A673 (cell line): ENCODE results near the gene PRRT1. TPM values are rescaled to one million over a fixed set of nuclear protein-coding genes. Genes with fewer than 3 reads are reported as not detected.

ENCODE experiments used
- BruUV-seq: library from RNA; stranded (reverse); fragments of 400-500 nt; replicated peaks from 2 replicates; lab custom pipeline; 2021; lab: Mats Ljungman, UMichigan
- CTCF ChIA-PET: fragments of 300-600 bp; sonication (Branson Sonifier 250); formaldehyde crosslinking; loops from one replicate; lab custom pipeline; 2022; ENCODE audit warnings: antibody characterized with exemption; lab: Charles Lee
- POLR2A ChIA-PET: fragments of 300-600 bp; sonication (Branson Sonifier 250); formaldehyde crosslinking; loops from one replicate; lab custom pipeline; 2022; ENCODE audit warnings: antibody characterized with exemption; ENCODE audit not compliant: low non-redundant PET; lab: Charles Lee
- DNase-seq: peaks from one replicate; pipeline ENCODE4 v3.0.0-alpha.2; 2015; ENCODE audit warnings: low spot score
- H3K27ac ChIP-seq: fragments of 200-600 bp; sonication (generic); 2 replicates; pipeline ENCODE4 v1.5.1; 2016; ENCODE audit warnings: mixed run types, low read depth, mild to moderate bottlenecking, mixed read lengths, antibody characterized with exemption, low read length; ENCODE audit not compliant: poor library complexity, severe bottlenecking
- H3K27me3 ChIP-seq: fragments of 200-600 bp; sonication (generic); replicated peaks from 2 replicates; pipeline ENCODE4 v1.6.1; 2017; ENCODE audit warnings: mixed run types, low read depth, mild to moderate bottlenecking, mixed read lengths, antibody characterized with exemption, low read length; ENCODE audit not compliant: insufficient read depth, poor library complexity
- H3K36me3 ChIP-seq: fragments of 200-600 bp; sonication (generic); 2 replicates; pipeline ENCODE4 v1.6.1; 2016; ENCODE audit warnings: mixed run types, mild to moderate bottlenecking, mixed read lengths, antibody characterized with exemption, low read length; ENCODE audit not compliant: insufficient read depth, poor library complexity, severe bottlenecking
- H3K4me1 ChIP-seq: fragments of 200-600 bp; sonication (generic); 2 replicates; pipeline ENCODE4 v1.6.1; 2017; ENCODE audit warnings: mixed run types, mild to moderate bottlenecking, mixed read lengths, antibody characterized with exemption, low read length; ENCODE audit not compliant: insufficient read depth, poor library complexity, severe bottlenecking
- H3K4me3 ChIP-seq: fragments of 200-600 bp; sonication (generic); 2 replicates; pipeline ENCODE4 v1.5.1; 2016; ENCODE audit warnings: low read depth, mixed run types, mild to moderate bottlenecking, mixed read lengths, low read length; ENCODE audit not compliant: poor library complexity, severe bottlenecking
- H3K9me3 ChIP-seq: fragments of 200-600 bp; sonication (generic); 2 replicates; pipeline ENCODE4 v1.6.1; 2016; ENCODE audit warnings: mixed run types, low read depth, mild to moderate bottlenecking, mixed read lengths, antibody characterized with exemption, low read length; ENCODE audit not compliant: poor library complexity, severe bottlenecking
- EZH2 ChIP-seq: fragments of 200-600 bp; sonication (generic); IDR thresholded peaks from 2 replicates; pipeline ENCODE4 v1.6.1; 2017; ENCODE audit warnings: borderline replicate concordance, low read depth, mild to moderate bottlenecking, mixed read lengths, antibody characterized with exemption, low read length; ENCODE audit not compliant: poor library complexity, severe bottlenecking
- intact Hi-C: fragments of 100-400 bp; cut with micrococcal nuclease; formaldehyde crosslinking; loops from one replicate; pipeline ENCODE4 v1.10.0; 2022; ENCODE audit not compliant: unreplicated experiment
- total RNA-seq: library from RNA; stranded (reverse); gene quantifications from 2 replicates; pipeline ENCODE4 v1.2.3, GENCODE V29; 2021
- TF ChIP-seq, protein P1 (sequence below): fragments of 300-800, 200-600 bp; sonication (generic); conservative IDR thresholded peaks from 2 replicates; pipeline ENCODE4 v1.5.1; 2017; ENCODE audit warnings: low read depth, mild to moderate bottlenecking, antibody characterized with exemption, low read length, moderate library complexity, mixed read lengths

The PRRT1 gene
- total RNA-seq, 1 experiment from 2014 or later, result 4.5 TPM

DNA sequence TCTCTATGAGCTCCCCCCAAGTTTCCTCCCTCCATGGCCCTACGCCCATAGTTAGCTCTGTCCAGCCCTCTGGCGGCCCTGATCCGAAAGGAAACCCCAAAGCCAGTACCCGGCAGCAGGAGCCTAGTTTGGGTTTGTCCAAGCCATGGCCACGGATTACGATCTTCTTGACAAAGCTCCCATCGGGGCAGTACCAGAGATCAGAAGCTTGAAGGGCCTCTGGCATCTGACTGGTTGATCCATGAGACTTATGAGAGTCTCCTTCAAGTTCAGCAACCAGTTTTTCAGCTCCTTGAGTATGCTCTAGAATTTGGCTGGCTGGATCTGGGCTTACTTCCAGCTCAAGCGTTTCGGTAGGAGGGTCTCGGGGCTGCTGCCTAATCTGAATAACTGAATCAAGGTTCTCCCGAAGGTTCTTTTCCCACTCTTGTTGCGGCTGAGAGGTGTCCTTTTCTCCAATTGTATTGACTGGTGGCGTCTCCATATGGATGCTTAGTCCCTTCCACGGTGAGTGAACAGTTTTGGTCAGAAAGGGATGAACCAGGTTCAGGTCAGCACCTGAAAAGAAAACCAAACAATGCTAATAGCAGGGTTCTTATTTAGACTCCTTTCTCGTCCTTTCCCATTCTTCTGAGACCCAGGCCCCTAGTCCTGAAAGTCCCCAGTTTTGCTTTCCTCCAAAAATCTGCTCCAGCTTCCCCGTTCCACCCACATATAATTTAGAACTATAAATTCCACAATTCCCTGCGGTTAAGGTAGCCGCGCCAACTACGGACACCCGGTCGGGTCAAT is 22.2 kb downstream of the PRRT1 start:
- peak overlapping the region; percentile 87 for H3K27ac ChIP-seq
- BruUV-seq, result TSS peak; percentile 23
- DNase-seq, result no peak
- TF ChIP-seq EZH2, result no peak
- TF ChIP-seq, protein P1, sequence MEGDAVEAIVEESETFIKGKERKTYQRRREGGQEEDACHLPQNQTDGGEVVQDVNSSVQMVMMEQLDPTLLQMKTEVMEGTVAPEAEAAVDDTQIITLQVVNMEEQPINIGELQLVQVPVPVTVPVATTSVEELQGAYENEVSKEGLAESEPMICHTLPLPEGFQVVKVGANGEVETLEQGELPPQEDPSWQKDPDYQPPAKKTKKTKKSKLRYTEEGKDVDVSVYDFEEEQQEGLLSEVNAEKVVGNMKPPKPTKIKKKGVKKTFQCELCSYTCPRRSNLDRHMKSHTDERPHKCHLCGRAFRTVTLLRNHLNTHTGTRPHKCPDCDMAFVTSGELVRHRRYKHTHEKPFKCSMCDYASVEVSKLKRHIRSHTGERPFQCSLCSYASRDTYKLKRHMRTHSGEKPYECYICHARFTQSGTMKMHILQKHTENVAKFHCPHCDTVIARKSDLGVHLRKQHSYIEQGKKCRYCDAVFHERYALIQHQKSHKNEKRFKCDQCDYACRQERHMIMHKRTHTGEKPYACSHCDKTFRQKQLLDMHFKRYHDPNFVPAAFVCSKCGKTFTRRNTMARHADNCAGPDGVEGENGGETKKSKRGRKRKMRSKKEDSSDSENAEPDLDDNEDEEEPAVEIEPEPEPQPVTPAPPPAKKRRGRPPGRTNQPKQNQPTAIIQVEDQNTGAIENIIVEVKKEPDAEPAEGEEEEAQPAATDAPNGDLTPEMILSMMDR, result no peak
- no peaks in the 10 kb centered on the region for H3K9me3 ChIP-seq
- POLR2A ChIA-PET, result interaction anchor here (0.8 kb wide), 1 partner anchor 66 kb away, joined by 3 read pairs; no protein-coding TSS in a partner anchor
- H3K36me3 ChIP-seq, result peaks cover 9% of the 10 kb centered on the region
- peaks cover 21% of the 10 kb centered on the region for H3K4me1 ChIP-seq
- H3K4me3 ChIP-seq, result peak overlapping the region; percentile 89
- intact Hi-C loops, result loop anchor here (2.0 kb wide), 1 partner anchor 65 kb away; no protein-coding TSS in a partner anchor
- CTCF ChIA-PET, result interaction anchor here (0.5 kb wide), 1 partner anchor 171 kb away, joined by 3 read pairs; the partner anchor contains the start of genes NELFE and SKIC2
- H3K27me3 ChIP-seq, result no peaks in the 10 kb centered on the region

DNA sequence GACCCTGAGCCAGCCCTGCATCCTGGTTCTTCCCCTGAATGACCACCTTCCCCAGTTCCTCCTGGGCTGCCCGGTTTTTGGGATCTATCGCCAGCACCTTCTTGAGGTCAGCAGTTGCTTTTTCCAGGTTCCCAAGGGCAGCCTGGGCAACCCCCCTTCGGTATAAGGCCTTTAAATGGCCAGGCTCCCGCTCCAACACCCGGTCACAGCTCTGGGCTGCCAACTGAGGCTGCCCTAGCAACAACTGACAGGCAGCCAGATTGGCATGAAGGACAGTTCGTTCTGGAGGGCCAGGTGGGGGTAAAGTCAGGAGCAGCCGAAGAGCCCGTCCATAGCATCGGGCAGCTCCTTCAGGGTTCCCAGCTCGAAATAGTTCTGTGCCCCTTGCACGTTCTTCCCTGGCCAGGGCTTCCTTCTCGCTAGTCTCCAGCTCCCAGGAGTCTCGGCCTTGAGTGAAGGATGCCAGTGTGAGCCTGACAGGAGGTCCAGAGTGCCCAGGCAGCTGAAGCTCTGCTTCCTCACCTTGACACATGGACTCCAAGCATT is 22.9 kb downstream of the PRRT1 start:
- Histone ChIP-seq H3K9me3 (no peaks in the 10 kb centered on the region), H3K27me3 (no peaks in the 10 kb centered on the region), H3K36me3 (peaks cover 9% of the 10 kb centered on the region), H3K4me3 (peak overlapping the region; percentile 89), H3K27ac (peak overlapping the region; percentile 97), H3K4me1 (peaks cover 21% of the 10 kb centered on the region)
- no peak for DNase-seq
- ChIA-PET POLR2A (interaction anchor here (0.8 kb wide), 1 partner anchor 67 kb away, joined by 3 read pairs; no protein-coding TSS in a partner anchor), CTCF (interaction anchor here (0.5 to 1.2 kb wide), 2 partner anchors 62 to 170 kb away, joined by 3 read pairs; partner anchors contain the start of genes NELFE, PBX2 and SKIC2)
- TF ChIP-seq, protein P1, result no peak
- no peak for TF ChIP-seq EZH2
- BruUV-seq, result no TSS peak
- intact Hi-C loops, result loop anchor here (2.0 kb wide), 1 partner anchor 66 kb away; no protein-coding TSS in a partner anchor

DNA sequence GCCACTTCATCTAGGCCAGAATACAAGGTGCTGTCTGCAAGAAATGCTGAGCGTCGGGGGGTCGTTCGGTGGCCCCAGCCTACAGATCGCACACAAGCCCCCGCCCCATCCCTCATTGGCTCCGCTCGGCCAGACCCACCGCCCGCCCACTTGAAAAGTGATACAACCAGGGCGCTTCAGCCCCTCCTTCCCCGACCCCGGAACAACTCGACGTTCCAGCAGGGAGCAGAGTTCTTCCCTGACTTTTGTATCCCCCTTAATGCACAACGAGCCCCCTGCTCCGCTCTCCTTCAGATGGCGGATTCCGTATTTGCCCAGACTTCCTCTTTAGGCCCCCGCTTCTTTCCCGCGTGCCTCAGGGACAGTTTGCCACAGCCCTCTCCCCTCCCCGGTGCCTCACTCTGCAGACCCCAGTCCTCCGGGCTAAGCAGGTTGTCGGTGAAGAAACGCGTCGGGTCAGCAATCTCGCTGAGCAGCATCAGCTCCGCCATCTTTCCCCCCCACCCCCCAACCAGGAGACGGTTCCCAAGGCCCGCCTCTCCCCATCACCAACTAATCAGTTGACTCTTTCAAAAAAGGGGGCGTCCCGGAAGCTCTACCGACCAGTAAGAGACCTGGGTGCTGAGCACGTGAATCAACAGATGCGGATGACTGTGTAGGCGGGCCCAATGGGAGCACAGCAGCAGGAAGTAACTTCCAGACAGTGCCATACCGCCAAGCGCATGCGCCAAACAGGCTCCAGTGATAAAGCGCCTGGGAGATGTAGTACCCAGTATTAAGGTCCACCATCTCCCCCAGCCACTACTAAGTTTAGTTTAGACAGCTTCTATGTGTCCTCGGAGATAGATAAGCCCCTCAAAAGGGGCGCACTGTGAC is 23.8 kb downstream of the PRRT1 start, which contains the start of gene ATF6B:
Gene ATF6B (minus strand): TSS at position 530 of the 876 bp plus-strand sequence. CDS start 39 bp downstream, at position 491.
- BruUV-seq, result no TSS peak
- Histone ChIP-seq H3K4me3 (peak within 1 kb of the TSS; percentile 89), H3K27me3 (no peaks in the 10 kb centered on the region), H3K36me3 (peaks cover 14% of the 10 kb centered on the region), H3K27ac (peak within 1 kb of the TSS; percentile 97), H3K4me1 (peaks cover 21% of the 10 kb centered on the region), H3K9me3 (no peaks in the 10 kb centered on the region)
- intact Hi-C loops, result loop anchor here (2.0 kb wide), 1 partner anchor 67 kb away; no protein-coding TSS in a partner anchor
- POLR2A ChIA-PET, result no interaction called here
- TF ChIP-seq, protein P1, result no peak
- no peak for TF ChIP-seq EZH2
- CTCF ChIA-PET, result interaction anchor here (1.2 kb wide), 1 partner anchor 62 kb away, joined by 3 read pairs; the partner anchor contains the start of gene PBX2
- DNase-seq, result peak; percentile 100
